ENCODE results near the gene SH3BP2.

Gene SH3BP2

GRCh38 chr4:2803624-2804448 lies 11.0 kb downstream of the SH3BP2 start:
- DNase-seq (ENCODE audit: low read depth) = peak; percentile 42

DNA sequence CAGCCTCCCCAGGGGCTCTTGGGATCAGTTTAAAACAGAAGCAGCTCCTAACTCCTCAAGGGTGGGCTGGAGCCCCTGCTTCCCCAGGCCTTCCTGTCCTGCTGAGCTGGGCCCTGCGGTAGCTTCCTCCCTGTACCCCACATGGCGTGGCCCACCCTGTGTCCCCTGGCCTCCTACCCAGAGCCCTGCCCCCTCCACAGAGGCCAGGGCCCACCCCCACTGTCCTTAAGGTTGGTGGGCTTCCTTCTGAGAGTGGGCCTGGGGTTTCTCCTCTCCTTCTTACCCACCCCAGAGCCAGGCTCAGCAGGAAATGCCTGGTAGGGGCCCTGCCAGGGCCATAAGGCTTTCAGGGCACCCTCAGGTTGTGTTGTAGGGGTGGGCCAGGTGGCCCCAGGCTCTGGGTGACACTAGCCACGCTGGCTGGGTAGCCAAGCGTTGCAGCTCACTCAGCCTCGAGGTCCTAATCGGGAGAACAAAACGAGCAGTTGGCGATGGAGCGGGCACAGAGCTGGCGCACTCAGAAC lies 11.6 kb downstream of the SH3BP2 start:
- DNase-seq (ENCODE audit: low read depth) = no peak

DNA sequence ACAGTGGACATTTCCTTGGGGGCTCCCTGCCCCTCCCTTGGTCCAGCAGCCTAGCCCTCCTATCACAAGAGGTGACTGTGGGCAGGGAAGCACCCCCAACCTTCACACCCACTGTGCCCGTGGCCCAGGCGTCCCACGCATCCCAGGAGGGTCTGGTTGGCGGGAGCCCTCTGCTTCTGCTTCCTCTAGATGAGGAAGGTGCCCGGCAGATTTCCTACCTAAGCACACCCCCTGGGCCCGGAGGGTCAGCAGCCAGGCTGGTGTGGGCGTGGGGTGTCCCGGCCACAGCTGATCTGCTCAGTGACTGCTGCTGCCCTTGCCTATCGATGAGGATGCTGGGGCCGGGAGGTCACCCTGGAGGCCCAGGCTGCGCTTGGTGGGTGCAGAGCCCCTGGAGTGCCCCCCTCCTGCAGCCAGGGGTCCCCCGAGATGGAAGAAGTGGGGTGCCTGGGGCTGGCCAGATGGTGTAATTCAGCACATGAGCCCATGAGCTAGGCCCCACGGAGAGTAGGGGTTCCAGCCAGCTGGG lies 12.2 kb downstream of the SH3BP2 start:
- no peak for DNase-seq (ENCODE audit: low read depth)

GRCh38 chr4:2805712-2806389 lies 13.0 kb downstream of the SH3BP2 start:
- DNase-seq (ENCODE audit: low read depth) = no peak

DNA sequence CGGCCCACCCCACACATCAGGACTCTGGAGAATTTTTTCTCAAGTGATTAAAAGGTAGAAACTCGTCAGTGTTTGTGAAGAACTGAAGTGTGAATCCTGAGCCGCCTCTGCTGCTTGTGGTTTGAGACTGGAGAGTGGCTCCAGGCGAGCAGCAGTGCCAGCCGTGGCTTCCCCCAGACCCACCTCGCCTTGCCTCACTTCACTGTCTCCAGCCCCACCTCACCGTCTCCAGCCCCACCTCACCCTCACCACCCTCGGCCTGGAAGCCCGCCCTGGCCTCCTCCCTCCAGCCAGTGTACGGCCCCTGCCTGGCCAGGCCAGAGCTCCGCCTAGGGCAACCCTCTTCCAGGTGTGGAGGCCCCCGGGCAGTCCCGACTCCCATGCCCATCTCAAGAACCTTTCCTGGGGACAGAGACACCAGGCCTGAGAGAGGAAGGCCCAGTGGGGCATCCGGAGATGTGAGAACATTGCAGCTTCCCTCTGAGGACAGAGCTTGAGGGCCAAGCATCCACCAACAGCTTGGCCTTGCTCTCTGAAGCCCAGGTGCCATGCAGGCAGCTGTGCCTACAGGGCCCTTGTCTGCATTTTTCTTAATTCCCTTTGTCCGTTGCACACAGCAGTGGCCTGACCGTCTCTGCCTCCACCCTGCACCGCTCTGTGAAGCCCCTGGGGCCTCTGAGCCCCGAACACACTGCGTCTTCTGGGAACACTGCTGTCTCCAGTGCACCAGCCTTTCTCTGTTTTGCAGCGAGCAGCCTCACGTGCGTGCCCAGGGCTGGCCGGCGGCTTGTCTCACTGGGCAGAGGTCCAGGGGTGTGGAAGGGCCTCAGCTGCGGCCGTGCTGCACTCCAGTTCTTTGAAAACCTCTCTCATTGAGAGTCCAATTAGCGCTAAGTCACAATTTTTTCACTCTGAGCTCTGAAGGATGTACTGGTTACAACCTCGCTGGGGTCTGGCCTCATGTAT lies 13.8 kb downstream of the SH3BP2 start:
- DNase-seq (ENCODE audit: low read depth) = no peak

- no peak for DNase-seq (ENCODE audit: low read depth)
These were observed 14.7 kb downstream of the SH3BP2 start for GRCh38 chr4:2807571-2807970.

DNA sequence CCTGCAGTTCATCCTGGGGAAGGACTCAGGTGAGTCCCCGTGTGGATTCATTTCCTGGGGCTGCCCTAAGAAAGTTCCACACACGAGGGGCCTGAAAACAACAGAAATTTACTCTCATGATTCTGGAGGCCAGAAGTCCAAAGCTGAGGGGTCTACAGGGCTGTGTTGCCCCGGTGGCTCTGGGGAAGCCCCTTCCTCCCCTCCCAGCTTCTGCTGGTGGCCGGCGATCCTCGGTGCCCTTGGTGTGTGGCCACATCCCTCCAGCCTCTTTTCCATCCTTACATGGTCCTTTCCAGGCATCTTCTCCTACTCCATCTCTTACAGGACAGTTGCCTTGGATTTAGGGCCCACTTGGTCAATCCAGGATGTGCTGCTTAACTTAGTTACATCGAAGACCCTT lies 15.1 kb downstream of the SH3BP2 start:
- no peak for DNase-seq (ENCODE audit: low read depth)

- no peak for DNase-seq (ENCODE audit: low read depth)
These were observed 16.8 kb downstream of the SH3BP2 start for GRCh38 chr4:2809610-2810180.

- no peak for DNase-seq (ENCODE audit: low read depth)
These were observed 17.5 kb downstream of the SH3BP2 start for GRCh38 chr4:2810388-2810787.

- DNase-seq (ENCODE audit: low read depth) = peak; percentile 84
These were observed 19.1 kb downstream of the SH3BP2 start for GRCh38 chr4:2811830-2812611.

DNA sequence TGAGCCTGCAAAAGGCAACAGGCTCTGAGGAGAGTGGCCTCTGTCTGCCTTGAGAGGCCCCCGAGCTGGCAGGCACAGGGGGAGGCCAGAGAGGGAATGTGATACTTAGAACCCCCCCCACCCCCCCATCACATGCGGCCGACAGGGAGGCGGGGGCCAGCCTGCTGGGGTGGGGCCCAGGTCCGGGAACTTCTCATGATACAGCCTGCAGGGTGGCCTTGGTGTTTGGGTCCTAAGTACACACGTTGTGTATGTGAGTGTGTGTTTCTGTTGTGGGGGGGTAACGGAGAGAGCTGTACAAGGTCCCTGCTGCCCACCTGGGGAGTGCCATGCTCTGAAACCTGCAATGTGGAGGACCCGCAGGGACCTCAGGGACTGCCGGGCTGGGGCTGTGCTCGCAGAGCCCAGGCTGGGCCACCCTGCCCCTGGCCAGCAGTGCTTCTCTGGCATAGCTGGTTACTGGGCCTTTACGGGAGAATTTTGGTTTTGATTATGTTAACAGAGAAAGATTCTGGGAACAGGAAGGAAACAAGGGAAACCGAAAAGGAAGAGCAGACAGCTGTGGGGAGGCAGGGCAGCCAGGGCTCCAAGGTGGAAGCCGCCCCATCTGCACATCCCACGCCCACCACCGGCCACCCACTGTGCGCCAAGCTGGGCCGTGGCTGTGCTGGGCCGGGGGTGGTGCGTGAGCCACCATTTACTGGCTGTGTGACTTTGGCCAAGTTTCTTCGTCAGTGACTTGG lies 19.9 kb downstream of the SH3BP2 start:
- DNase-seq (ENCODE audit: low read depth) = peak; percentile 12

- DNase-seq (ENCODE audit: low read depth) = no peak
These were observed 20.8 kb downstream of the SH3BP2 start for GRCh38 chr4:2813446-2814405.

DNA sequence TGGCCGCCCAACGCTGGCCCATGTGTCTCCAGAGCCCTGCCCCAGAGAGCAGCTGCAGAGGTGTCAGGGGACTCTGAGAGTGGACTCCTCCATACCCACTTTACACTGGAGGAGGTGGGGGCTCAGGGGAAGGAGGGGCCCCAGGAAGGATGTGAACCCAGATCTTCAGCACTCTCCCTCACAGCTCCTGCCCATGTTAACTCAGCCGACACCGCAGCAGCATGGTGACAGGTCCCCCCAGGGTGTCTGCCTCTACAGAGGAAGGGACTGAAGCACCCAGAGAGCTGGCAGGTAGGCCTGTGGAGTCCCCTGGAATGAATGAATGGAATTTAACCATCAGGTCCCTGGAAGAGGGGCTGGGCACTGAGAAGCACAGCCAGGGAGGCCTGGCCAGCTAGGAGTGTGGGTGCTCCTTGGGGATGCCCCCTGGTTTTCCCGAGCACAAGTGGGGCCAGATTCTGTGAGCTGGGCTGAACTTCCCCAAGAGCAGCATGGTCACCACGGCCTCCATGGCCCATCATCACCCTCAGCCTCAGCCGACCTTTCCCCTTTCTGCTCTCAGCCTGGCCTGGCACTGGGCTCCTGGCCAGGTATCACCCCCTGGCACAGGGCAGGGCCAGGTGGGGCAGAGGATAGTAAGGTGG lies 21.9 kb downstream of the SH3BP2 start:
- DNase-seq (ENCODE audit: low read depth) = no peak

DNA sequence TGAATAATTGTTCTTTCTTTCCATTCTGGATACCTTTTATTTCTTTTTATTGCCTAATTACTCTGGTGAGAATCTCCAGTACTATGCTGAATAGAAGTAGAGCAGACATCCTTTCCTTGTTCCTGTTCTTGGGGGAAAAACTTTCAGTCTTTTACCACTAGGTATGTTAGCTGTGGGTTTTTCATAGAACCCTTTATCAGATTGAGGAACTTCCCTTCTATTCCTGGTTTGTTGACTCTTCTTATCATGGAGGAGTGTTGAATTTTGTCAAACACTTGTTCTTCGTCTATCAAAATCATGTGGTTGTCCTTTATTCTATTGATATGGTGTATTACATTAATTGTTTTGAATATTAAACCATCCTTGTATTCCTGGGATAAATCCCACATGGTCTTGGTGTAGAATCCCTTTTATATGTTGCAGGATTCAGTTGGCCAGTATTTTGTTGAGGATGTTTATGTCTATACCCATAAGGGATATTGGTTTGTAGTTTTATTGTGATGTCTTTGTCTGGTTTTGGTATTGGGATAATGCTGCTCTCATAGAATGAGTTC lies 23.6 kb downstream of the SH3BP2 start:
- DNase-seq (ENCODE audit: low read depth) = no peak

DNA sequence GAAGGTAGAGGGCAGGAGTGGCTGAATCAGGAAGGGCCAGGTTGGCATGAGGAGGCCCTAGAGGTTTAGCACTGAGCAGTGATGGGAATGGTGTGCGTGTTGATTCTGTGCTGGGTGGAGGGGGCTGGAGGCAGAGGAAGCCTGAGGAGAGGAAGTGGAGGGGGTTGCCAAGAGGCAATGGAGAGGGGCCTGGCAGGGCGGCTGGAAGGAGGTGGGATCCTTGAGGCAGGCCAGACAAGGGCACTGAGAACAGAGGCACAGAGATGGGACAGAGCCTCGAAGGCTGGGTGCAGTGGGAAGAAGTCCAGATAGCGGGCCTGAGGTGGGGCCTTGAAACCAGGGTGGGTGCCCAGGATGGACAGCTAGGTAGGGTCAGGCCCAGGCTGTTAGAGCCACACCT lies 24.3 kb downstream of the SH3BP2 start:
- no peak for DNase-seq (ENCODE audit: low read depth)

GRCh38 chr4:2817701-2818350 lies 24.9 kb downstream of the SH3BP2 start:
- DNase-seq (ENCODE audit: low read depth) = peak; percentile 47

GRCh38 chr4:2818351-2818939 lies 25.6 kb downstream of the SH3BP2 start:
- DNase-seq (ENCODE audit: low read depth) = peak; percentile 15

Data from ELR (cell line).